GM12878 (cell line): ENCODE results near the gene LHFPL2. TPM values are rescaled to one million over a fixed set of nuclear protein-coding genes. Genes with fewer than 3 reads are reported as not detected.

Experiments used
- ATAC-seq: fragments of 200-7000 bp; cut with Tn5 transposase; 3 replicates; pipeline ENCODE4 v1.9.1; 2020; ENCODE audit warnings: mild to moderate bottlenecking, moderate library complexity
- BruUV-seq: library from RNA; stranded (reverse); fragments of 400-500 nt; replicated peaks from 2 replicates; lab custom pipeline; 2021; lab: Mats Ljungman, UMichigan
- CTCF ChIA-PET: fragments of 300-600 bp; sonication (Branson Sonifier 250); formaldehyde crosslinking; extraction: SDS; loops from one replicate; lab custom pipeline; 2021; ENCODE audit warnings: inconsistent platforms; lab: Yijun Ruan, JAX
- POLR2A ChIA-PET: fragments of 350-600 bp; formaldehyde crosslinking; extraction: SDS; loops from one replicate; lab custom pipeline; 2021; ENCODE audit warnings: inconsistent platforms; lab: Charles Lee
- RAD21 ChIA-PET: fragments of 300-600 bp; sonication (Branson Sonifier 250); formaldehyde crosslinking; loops from one replicate; lab custom pipeline; 2023; ENCODE audit warnings: antibody characterized with exemption; ENCODE audit not compliant: unreplicated experiment; lab: Charles Lee
- SMC1A ChIA-PET: fragments of 300-600 bp; sonication (Branson Sonifier 250); formaldehyde crosslinking; loops from one replicate; lab custom pipeline; 2023; ENCODE audit not compliant: unreplicated experiment, uncharacterized antibody; lab: Charles Lee
- DNase-seq: peaks from one replicate; pipeline ENCODE4 v3.0.0-alpha.2; 2011; ENCODE audit warnings: low read depth, low spot score
- FAIRE-seq: peaks from 3 replicates; lab custom pipeline; 2011; peaks lifted over from hg19 to GRCh38; lab: Jason Lieb, UNC
- H2AFZ ChIP-seq: 2 replicates; pipeline ENCODE4 v1.6.0; 2011; ENCODE audit warnings: low read depth, low read length, control low read depth; ENCODE audit not compliant: control insufficient read depth
- H3K27ac ChIP-seq: 2 replicates; pipeline ENCODE4 v1.5.1; 2011; ENCODE audit warnings: control low read depth; ENCODE audit not compliant: control insufficient read depth, insufficient read depth
- H3K27me3 ChIP-seq, 2 experiments: replicated peaks in 1 of 2; 2 replicates each; pipeline versions ENCODE4 v1.6.0 to v1.6.1; 2011; ENCODE audit warnings: low read length in 1 of 2; ENCODE audit not compliant: control insufficient read depth in 2 of 2, insufficient read depth in 2 of 2
- H3K36me3 ChIP-seq, 2 experiments: 2 replicates each; pipeline ENCODE4 v1.5.1; 2011; ENCODE audit warnings: low read length in 1 of 2; ENCODE audit not compliant: control insufficient read depth in 2 of 2, insufficient read depth in 2 of 2
- H3K4me1 ChIP-seq: 2 replicates; pipeline ENCODE4 v1.6.1; 2011; ENCODE audit warnings: mild to moderate bottlenecking, low read length, moderate library complexity, mixed read lengths; ENCODE audit not compliant: control insufficient read depth, insufficient read depth
- H3K4me2 ChIP-seq: 2 replicates; pipeline ENCODE4 v1.6.0; 2011; ENCODE audit warnings: control low read depth; ENCODE audit not compliant: control insufficient read depth, insufficient read depth
- H3K4me3 ChIP-seq: fragments of 200-600 bp; sonication (generic); 2 replicates; pipeline ENCODE4 v1.5.1; 2016
- H3K79me2 ChIP-seq: 2 replicates; pipeline ENCODE4 v1.6.0; 2011; ENCODE audit warnings: low read length; ENCODE audit not compliant: control insufficient read depth, insufficient read depth
- H3K9ac ChIP-seq: 2 replicates; pipeline ENCODE4 v1.8.0; 2011; ENCODE audit warnings: low read length, control low read depth, mixed read lengths; ENCODE audit not compliant: control insufficient read depth, insufficient read depth
- H3K9me3 ChIP-seq: replicated peaks from 3 replicates; pipeline ENCODE4 v1.5.1; 2011; ENCODE audit warnings: mild to moderate bottlenecking, low read length; ENCODE audit not compliant: control insufficient read depth, insufficient read depth
- H4K20me1 ChIP-seq: 2 replicates; pipeline ENCODE4 v1.6.0; 2011; ENCODE audit not compliant: control insufficient read depth, insufficient read depth
- ATF3 ChIP-seq: IDR thresholded peaks from 2 replicates; pipeline ENCODE4 v1.6.1; 2011; ENCODE audit warnings: low read depth, mild to moderate bottlenecking, low read length, moderate library complexity, borderline replicate concordance; ENCODE audit errors: extremely low read depth
- CBX3 ChIP-seq: fragments of 200-600 bp; sonication (generic); IDR thresholded peaks from 2 replicates; pipeline ENCODE4 v1.6.1; 2016; ENCODE audit warnings: low read depth, borderline replicate concordance
- CREB1 ChIP-seq: IDR thresholded peaks from 2 replicates; pipeline ENCODE4 v1.6.1; 2012; ENCODE audit warnings: low read depth, mild to moderate bottlenecking, inconsistent platforms
- EED ChIP-seq: sonication (generic); IDR thresholded peaks from 2 replicates; pipeline ENCODE4 v1.6.1; 2016; ENCODE audit warnings: antibody characterized with exemption, low read depth
- FOS ChIP-seq: IDR thresholded peaks from 3 replicates; pipeline ENCODE4 v1.6.1; 2011; ENCODE audit warnings: borderline replicate concordance; ENCODE audit not compliant: insufficient read length; ENCODE audit errors: extremely low read depth
- MXI1 ChIP-seq: fragments of 150-350 bp; IDR thresholded peaks from 2 replicates; pipeline ENCODE4 v1.6.1; 2011; ENCODE audit warnings: low read depth, mild to moderate bottlenecking, inconsistent platforms, low read length, improper control_type of control experiment
- NKRF ChIP-seq: fragments of 450-650 bp; conservative IDR thresholded peaks from 2 replicates; pipeline ENCODE4 v1.6.1; 2017; ENCODE audit warnings: mild to moderate bottlenecking, moderate library complexity
- NR2C2 ChIP-seq: IDR thresholded peaks from 2 replicates; pipeline ENCODE4 v1.6.1; 2011; ENCODE audit warnings: borderline replicate concordance, low read depth; ENCODE audit not compliant: control insufficient read depth, insufficient read length
- POLR2AphosphoS5 ChIP-seq: IDR thresholded peaks from 2 replicates; pipeline ENCODE4 v1.6.1; 2011; ENCODE audit warnings: mild to moderate bottlenecking, low read length, inconsistent platforms
- SMARCA5 ChIP-seq: fragments of 450-650 bp; IDR thresholded peaks from 2 replicates; pipeline ENCODE4 v1.6.1; 2017; ENCODE audit warnings: mild to moderate bottlenecking
- SP1 ChIP-seq: IDR thresholded peaks from one replicate; pipeline ENCODE4 v1.6.1; 2011; ENCODE audit warnings: low read depth, low read length
- SREBF1 ChIP-seq: IDR thresholded peaks from 2 replicates; pipeline ENCODE4 v1.6.1; 2012; ENCODE audit warnings: mild to moderate bottlenecking, low read length
- TARDBP ChIP-seq: IDR thresholded peaks from 2 replicates; pipeline ENCODE4 v1.6.1; 2016; ENCODE audit warnings: borderline replicate concordance
- TBL1XR1 ChIP-seq: IDR thresholded peaks from 2 replicates; pipeline ENCODE4 v1.6.1; 2012; ENCODE audit warnings: low read depth, low read length, improper control_type of control experiment
- TCF7 ChIP-seq: IDR thresholded peaks from 2 replicates; pipeline ENCODE4 v1.6.1; 2014; ENCODE audit warnings: antibody characterized with exemption, borderline replicate concordance
- WGBS: methylation state at CpG from one replicate; pipeline ENCODE4 v1.1.6; 2016; ENCODE audit warnings: low lambda C conversion rate; ENCODE audit not compliant: insufficient replicate concordance, insufficient coverage; ENCODE audit errors: missing lambda C conversion rate; 5-methylcytosine and 5-hydroxymethylcytosine counted together
- in situ Hi-C: fragments of 300-500 bp; cut with MboI; formaldehyde crosslinking; loops from 9 replicates; pipeline ENCODE4 v1.14.3; 2018; ENCODE audit warnings: mixed read lengths
- intact Hi-C: fragments of 100-400 bp; cut with micrococcal nuclease; formaldehyde crosslinking; loops from one replicate; pipeline ENCODE4 v1.14.2; 2022; ENCODE audit not compliant: unreplicated experiment
- polyA plus RNA-seq, 11 experiments: library from polyadenylated mRNA; depleted of rRNA in 4 of 11; unstranded in 6 of 11; stranded (reverse) in 5 of 11; fragments of >200 nt; fragmentation: Nextera tagmentation in 4 of 11; fragmentation: Illumina TruSeq in 1 of 11; extraction: Ambion mirVana in 4 of 11; extraction: Trizol in 1 of 11; gene quantifications; 1 replicate in 1 of 11; 2 replicates in 10 of 11; pipeline versions ENCODE4 v1.2.1 to v1.2.3, GENCODE V29; 2011 to 2016; ENCODE audit warnings: inconsistent platforms in 2 of 11, missing spikeins in 2 of 11, low read depth in 1 of 11
- total RNA-seq, 4 experiments: library from RNA; depleted of rRNA in 3 of 4; stranded (reverse); fragments of >200 nt in 3 of 4; fragmentation: Illumina TruSeq in 1 of 4; extraction: Trizol in 1 of 4; gene quantifications; 2 replicates each; pipeline versions ENCODE4 v1.2.1 to v1.2.3, GENCODE V29; 2013 to 2021
- TF ChIP-seq, protein P1 (sequence below): IDR thresholded peaks from 2 replicates; pipeline ENCODE4 v1.6.1; 2011; ENCODE audit warnings: borderline replicate concordance, low read depth, mild to moderate bottlenecking, moderate library complexity, mixed read lengths, low read length; ENCODE audit not compliant: insufficient read depth; ENCODE audit errors: extremely low read length
- TF ChIP-seq, protein P2 (sequence below): fragments of 450-650 bp; IDR thresholded peaks from 2 replicates; pipeline ENCODE4 v1.6.1; 2017; ENCODE audit warnings: mild to moderate bottlenecking, low read depth, inconsistent platforms; ENCODE audit not compliant: poor library complexity, severe bottlenecking
- TF ChIP-seq, protein P3 (sequence below): IDR thresholded peaks from 2 replicates; pipeline ENCODE4 v1.6.1; 2011; ENCODE audit warnings: low read depth, low read length, improper control_type of control experiment, borderline replicate concordance

Gene LHFPL2
- total and polyA plus RNA-seq, 10 of the 15 experiments (the other 5 are each of a cell fraction or from before 2014, with no cell fraction given): 4.1 to 21.8 (median 12.5) TPM

GRCh38 chr5:78661691-78662090 lies 13.1 kb upstream of the LHFPL2 start (continued):
- TF ChIP-seq TARDBP: no peak
- no peak for TF ChIP-seq SREBF1
- TF ChIP-seq CREB1: peak; percentile 77
- TF ChIP-seq NKRF: no peak
- TF ChIP-seq ATF3: no peak
- TF ChIP-seq, protein P1, sequence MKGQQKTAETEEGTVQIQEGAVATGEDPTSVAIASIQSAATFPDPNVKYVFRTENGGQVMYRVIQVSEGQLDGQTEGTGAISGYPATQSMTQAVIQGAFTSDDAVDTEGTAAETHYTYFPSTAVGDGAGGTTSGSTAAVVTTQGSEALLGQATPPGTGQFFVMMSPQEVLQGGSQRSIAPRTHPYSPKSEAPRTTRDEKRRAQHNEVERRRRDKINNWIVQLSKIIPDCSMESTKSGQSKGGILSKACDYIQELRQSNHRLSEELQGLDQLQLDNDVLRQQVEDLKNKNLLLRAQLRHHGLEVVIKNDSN: no peak
- TF ChIP-seq EED: no peak
- no peak for TF ChIP-seq POLR2AphosphoS5
- TF ChIP-seq MXI1: 0 out of 2 replicates have a peak, but pooled peaks have one; percentile 31
- TF ChIP-seq SP1: no peak
- TF ChIP-seq, all 136 proteins: peak for 17

GRCh38 chr5:78661044-78661443 lies 12.5 kb upstream of the LHFPL2 start:
- ChIA-PET POLR2A (no interaction called here), CTCF (no interaction called here), SMC1A (interaction anchor here (0.5 to 1.2 kb wide), 2 partner anchors 11 to 18 kb away, joined by 3 read pairs; no protein-coding TSS in a partner anchor), RAD21 (no interaction called here)
- intact Hi-C loops (no loop called here), in situ Hi-C loops (no loop called here)
- Histone ChIP-seq H2AFZ (no peak overlapping the region), H3K9me3 (no peaks in the 10 kb centered on the region), H3K27me3 (no peaks in the 10 kb centered on the region), H3K4me1 (peaks cover 12% of the 10 kb centered on the region), H3K4me2 (no peak overlapping the region), H4K20me1 (no peaks in the 10 kb centered on the region), H3K9ac (no peak overlapping the region), H3K36me3 (no peaks in the 10 kb centered on the region), H3K79me2 (no peaks in the 10 kb centered on the region), H3K27ac (no peak overlapping the region), H3K4me3 (no peak overlapping the region)
- FAIRE-seq (no peak), ATAC-seq (peak; percentile 35; the same call in 2 of the 3 replicates), DNase-seq (no peak)
- WGBS: 95% methylated on average over 1 of the region's 1 CpG
- BruUV-seq: no TSS peak
- TF ChIP-seq SMARCA5 (no peak), TBL1XR1 (no peak), NR2C2 (no peak), CBX3 (no peak), FOS (no peak), TCF7 (no peak)
- TF ChIP-seq, protein P2, sequence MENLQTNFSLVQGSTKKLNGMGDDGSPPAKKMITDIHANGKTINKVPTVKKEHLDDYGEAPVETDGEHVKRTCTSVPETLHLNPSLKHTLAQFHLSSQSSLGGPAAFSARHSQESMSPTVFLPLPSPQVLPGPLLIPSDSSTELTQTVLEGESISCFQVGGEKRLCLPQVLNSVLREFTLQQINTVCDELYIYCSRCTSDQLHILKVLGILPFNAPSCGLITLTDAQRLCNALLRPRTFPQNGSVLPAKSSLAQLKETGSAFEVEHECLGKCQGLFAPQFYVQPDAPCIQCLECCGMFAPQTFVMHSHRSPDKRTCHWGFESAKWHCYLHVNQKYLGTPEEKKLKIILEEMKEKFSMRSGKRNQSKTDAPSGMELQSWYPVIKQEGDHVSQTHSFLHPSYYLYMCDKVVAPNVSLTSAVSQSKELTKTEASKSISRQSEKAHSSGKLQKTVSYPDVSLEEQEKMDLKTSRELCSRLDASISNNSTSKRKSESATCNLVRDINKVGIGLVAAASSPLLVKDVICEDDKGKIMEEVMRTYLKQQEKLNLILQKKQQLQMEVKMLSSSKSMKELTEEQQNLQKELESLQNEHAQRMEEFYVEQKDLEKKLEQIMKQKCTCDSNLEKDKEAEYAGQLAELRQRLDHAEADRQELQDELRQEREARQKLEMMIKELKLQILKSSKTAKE: no peak
- TF ChIP-seq, protein P3, sequence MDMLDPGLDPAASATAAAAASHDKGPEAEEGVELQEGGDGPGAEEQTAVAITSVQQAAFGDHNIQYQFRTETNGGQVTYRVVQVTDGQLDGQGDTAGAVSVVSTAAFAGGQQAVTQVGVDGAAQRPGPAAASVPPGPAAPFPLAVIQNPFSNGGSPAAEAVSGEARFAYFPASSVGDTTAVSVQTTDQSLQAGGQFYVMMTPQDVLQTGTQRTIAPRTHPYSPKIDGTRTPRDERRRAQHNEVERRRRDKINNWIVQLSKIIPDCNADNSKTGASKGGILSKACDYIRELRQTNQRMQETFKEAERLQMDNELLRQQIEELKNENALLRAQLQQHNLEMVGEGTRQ: no peak
